SH-SY5Y (cell line): ENCODE results near the gene ICAM1.

ENCODE experiments used
- GATA2 ChIP-seq: IDR thresholded peaks from 2 replicates; pipeline ENCODE4 v1.6.1; 2011; ENCODE audit warnings: mild to moderate bottlenecking, low read depth, low read length
- GATA3 ChIP-seq: IDR thresholded peaks from 2 replicates; pipeline ENCODE4 v1.6.1; 2011; ENCODE audit warnings: low read depth, mild to moderate bottlenecking, low read length, moderate library complexity

DNA sequence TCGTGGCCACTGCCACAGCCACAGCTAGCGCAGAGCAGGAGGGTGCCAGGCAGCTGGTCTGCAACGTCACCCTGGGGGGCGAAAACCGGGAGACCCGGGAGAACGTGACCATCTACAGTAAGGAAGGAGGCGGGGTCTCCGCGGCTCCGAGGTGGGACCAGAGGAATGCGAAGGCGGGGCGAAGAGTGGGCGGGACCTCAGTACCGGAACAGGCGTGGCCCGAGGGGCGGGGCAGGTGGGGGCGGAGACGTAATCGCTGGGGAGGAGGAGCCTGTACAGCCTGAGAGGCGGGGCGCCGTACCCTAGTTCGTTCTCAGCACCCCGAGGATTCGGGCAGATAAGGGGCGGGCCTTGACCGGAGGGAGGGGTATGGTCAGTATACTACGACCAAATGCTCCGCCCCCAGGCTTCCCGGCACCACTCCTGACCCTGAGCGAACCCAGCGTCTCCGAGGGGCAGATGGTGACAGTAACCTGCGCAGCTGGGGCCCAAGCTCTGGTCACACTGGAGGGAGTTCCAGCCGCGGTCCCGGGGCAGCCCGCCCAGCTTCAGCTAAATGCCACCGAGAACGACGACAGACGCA, 21.4 kb downstream of the ICAM1 start:
- TF ChIP-seq GATA2 (no peak), GATA3 (no peak)
